Dermis microvascular lymphatic vessel endothelial cell (primary cell): ENCODE results near the gene PDPR. TPM values are rescaled to one million over a fixed set of nuclear protein-coding genes. Genes with fewer than 3 reads are reported as not detected.
A peak's percentile ranks its signal among the peaks of the same experiment; 100 is the strongest.
"Not testable (repeated sequence)": the region's sequence is repeated elsewhere in the genome, so short reads cannot be mapped to it uniquely, and the experiment has no call there.

Experiments
- DNase-seq, 2 donors: peaks; one replicate each; pipeline versions ENCODE4 v3.0.0 to v3.0.0-alpha.2; 2010; ENCODE audit warnings: low read depth in 2 of 2
- total RNA-seq: library from RNA; depleted of rRNA; stranded (reverse); fragments of >200 nt; gene quantifications from 2 replicates; pipeline ENCODE4 v1.2.1, GENCODE V29; 2014

Gene PDPR
- total RNA-seq: 17.2 and 38.2 TPM in 2 replicates

DNA sequence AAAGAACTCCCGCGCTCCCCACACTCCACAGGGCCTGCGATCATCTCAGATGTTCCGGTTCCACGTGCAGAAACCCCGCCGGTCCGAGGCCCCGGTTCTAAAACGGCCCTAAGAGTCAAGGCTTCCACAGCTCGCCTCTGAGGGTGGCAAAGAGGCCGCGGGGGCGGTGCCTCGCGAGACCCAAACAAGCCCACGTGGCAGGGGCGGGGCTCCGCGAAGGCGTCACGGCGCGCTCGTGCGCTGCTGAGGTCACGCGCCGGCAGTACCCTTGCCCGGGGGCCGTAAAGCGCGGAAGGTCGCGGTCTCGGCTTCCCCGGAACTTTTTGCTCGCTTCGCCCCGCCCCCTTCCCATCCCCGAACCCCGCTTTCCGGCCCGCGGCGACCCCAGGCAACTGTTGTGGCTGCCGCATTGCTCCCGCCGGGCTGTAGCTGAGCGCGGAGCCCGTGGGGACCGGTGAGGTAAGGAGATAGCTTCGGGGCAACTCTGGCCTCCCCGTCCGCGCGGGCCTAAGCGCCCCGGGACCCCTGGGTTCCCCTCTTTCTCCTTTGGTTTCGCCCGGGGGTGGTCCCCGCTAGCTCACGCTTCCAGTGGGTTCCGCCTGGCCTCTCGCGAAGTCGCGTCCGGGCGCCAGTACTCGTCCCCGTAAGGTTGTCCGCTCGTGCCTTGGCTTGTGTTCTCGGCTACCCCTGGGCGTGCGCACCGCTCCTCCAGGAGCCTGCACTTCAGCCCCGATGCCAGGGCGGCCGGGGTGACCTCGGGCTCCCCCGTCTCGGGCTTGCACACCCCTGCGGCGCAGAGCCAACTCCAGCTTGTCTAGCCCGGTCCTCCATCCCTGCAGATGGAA, at the start of gene PDPR:
Gene PDPR, plus strand, starts transcription at position 351 of the 845 bp plus-strand sequence. CDS start 6,161 bp downstream, outside the sequence.
- DNase-seq: peak; percentile 74 to 91

DNA sequence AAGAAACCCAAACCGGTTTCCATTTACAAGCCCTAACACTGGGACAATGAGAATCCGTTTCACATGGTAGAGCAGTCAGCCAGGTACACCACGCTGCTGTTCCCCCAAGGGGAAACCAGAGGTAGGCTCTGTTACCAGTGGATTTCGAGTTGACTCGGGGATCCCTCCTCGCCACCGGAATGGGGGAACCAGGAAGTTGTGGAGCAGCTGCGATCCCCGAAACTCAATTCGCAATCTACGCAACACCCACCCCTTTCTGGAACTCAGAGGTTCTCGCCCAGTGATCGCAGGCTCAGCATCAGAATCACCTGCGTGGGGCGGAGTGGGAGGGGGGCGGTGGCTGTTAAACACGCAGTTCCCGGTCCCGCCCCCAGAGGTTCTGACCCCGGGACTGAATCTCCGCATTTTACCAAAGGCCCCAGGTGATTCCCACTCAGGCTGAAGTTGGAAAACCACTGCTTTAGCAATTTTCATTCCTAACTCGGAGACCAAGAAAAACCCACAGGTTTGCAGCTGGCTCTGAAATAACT, 49.2 kb upstream of the PDPR start:
- DNase-seq: peak in 1 of 2 donors; percentile 47

DNA sequence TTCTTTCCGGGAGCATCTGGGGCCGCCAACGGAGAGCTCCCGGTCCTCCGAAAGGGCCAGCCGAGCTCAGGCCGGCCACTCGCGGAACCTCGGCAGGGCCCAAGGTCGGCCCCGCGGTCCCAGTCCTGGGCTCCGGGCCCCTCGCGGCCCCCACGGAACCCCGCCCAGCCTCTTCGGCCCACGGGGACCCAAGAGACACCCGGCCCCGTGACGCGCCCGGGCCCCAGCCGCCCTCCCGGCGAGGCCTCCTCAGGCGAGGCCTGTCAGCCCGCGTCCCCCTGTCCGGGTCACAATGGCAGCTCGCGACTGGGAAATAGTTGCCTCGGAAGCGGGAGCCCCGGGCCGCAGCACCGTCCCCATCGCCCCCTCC, 48.8 kb upstream of the PDPR start:
- DNase-seq: not testable (repeated sequence)

DNA sequence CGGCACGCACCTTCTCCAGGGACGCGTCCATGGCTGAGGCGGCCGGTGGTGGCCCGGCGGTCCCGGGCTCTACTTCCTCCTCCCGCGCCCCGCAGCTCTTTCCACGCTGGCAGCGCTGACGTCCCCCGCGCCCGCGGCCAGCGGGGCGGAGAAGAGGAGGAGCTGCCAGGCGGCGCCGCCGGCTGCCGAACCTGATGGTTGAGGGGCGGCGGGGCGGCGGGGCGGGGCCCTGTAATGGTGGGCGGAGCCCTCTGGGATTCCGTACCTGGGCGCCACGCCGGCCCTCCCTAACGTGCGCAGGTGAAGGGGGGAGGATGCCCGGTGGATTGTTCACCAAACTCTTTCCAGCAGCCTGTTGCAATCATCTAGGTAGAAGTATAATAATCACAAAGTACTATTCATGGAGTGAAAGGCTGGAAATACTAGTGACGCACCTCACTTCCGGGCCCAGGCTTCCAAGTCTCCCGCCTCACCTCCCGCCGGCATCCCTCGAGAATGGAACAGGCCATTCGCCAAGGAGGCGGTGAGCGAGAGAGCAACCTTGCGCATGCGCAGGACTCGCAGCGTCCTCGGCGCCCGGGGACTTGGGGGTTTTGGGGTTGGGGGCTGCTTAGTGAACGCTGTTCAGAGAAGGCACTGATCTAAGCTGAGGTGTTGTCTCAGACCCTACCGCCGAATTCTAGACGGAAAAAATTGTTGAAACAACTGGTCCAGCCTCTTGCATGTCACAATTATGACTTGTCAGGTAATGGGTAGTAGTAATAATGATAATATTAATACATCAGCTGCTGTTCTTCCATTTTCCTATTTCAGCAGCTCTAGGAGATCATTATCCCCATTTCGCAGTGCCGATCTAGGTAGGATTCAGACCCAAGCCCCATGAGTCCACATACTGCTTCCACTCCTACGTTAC, 48.1 kb upstream of the PDPR start:
- DNase-seq: peak; percentile 55 to 88

DNA sequence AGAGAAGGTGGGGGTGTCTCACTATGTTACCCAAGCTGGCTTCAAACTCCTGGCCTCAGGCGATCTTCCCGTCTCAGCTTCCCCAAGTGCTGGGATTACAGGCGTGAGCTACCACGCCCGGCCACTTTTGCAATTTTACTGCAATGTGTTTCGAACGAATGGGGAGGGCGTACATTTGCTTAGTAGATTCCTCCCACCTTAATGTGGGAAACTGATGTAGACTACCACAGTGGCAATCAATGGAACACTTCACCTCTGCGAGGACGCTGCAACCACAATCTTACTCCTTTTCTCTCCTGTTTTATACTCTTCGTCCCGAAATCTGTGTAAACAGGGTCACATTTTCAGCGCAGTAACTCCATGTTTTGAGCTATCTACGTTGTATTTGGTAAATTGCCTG, 47.4 kb upstream of the PDPR start:
- DNase-seq: not testable (repeated sequence)

DNA sequence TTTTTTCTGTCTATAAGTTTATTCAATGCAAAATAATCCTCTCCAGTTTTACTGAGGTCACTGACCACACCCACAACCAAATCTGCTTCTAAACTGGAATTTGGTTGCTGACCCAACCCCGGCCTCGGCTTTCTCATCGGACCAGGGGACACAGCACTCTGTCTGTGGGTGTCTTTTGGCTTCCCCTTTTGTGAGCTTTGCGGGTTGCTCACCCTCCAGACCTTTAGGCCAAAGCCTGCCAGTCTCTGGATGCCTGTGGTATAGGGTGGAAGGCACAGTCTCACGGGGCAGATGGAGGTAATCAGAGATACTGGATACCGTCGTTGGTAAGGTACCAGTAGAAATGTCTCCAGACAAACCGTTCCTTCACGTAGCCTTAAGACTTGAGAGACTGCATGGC, 35.1 kb upstream of the PDPR start:
- not testable (repeated sequence) for DNase-seq

DNA sequence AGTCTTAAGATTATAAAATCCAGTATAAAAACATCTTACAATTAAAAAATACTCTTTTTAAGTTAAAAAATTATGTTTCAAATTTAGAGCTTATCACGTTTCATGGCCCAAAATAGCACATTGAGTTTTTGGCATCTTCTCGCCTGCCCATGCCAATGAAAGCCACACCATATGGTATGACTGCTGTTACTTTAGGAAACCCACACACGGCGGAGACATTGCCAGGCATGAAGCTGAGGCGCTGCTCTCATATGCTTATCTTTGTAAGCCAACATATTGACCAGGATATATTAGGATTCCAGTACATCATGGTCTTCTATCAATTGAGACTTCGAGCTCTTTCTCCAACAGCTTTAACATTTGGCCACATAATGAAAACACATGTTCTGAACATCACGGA, 32.9 kb upstream of the PDPR start:
- not testable (repeated sequence) for DNase-seq

DNA sequence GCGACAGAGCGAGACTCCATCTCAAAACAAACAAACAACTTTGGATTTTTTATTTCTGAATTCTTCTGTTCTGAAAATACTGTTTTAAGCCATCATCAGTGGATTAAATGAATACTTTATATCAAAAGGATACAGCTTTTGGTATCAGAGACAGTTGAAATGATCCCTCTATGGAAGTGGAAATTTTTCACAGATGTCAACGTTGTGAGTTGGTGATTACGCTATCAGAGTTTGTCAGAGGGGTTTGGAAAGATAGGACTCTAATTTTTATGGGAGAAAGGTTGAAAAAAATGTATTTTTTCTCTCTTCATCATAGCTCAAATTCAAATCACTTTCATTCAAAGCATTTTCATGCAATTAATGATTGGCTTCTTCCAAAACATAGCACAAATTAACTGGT, 30.2 kb upstream of the PDPR start:
- DNase-seq: not testable (repeated sequence)

DNA sequence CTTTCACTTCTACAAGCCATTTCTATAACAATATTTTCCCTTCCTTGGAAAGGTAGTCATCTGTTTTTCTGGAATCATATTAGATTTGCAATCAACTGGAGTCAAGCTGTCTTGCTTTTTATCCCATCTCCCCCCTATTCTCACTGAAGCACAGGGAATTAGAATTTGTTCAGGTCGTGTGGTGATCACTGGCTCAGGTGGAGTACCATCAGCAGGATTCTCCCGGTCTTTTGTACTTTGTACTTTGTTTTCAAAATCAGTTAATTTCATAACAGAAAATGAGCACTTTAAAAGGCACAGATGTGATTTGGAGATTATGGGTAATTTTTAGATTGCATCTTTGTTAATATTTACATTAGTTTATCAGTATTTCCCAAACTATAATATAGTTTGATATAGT, 26.0 kb upstream of the PDPR start:
- not testable (repeated sequence) for DNase-seq

DNA sequence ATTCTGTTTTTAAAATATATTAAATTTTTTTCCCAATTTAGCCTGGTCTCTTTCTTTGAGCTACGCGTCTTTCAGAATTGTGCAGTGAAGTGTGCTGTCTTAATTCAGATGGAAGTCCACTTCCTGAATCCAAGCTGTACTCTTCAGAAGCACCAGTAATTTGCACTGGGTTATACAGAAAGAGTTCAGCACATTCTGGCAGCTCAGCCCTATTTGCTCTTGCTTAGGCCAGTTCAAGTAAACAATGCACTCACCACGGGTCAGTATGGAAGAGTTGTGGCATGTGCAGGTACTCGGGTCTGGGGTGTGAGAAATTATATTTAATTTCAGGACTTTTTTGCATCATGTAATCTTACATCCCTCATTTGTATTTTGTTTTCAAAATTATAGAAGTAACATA, 25.3 kb upstream of the PDPR start:
- not testable (repeated sequence) for DNase-seq

DNA sequence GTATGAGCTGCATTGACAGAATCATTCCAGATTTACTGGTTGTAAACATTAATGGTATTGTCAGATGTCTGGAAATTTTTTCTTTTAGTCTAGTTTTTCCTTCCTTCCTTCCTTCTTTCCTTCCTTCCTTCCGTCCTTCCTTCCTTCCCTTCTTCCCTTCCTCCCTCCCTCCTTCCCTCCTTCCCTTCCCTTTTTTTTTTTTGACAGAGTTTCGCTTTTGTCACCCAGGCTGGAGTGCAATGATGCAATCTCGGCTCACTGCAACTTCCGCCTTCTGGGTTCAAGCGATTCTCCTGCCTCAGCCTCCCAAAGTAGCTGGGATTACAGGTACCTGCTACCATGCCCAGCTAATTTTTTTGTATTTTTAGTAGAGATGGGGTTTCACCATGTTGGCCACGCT, 24.8 kb upstream of the PDPR start:
- DNase-seq: not testable (repeated sequence)

DNA sequence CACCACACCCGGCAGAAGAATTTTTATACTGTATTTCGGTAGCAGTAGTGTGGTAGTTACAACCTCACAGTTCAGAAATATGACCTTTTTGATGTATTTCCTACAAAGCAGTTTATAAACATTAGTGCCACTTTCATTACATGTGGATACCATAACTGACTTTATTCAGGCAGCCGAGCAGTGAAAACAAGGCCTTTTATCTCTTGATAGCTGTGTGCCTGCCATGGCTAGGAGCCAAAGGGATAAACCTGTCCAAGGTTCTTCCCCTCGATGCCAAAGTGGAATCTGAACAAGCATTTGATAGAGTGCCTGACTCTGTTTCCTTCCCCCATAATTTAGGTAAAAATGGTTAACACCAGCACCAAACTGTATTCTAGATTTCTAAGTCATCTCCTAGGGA, 23.0 kb upstream of the PDPR start:
- DNase-seq: peak; percentile 28 to 45

DNA sequence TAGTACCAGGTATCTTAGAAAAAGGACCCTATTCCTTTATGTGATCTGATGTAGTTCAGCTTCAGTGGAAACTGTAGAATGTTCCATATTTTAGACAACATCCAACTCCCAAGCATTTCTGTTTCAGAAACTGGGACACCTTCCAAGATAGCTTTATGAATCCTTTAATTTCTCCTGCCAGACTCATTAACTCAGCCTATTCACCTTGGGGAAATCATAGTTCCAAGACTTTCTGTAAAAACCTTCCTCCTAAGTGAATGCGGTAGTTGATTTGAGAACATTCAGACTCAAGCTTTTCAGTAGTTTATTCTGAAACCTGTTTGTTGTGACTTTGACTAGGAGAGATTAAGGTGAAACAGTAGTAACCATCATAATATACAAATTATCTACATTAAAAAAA, 20.0 kb upstream of the PDPR start:
- not testable (repeated sequence) for DNase-seq

DNA sequence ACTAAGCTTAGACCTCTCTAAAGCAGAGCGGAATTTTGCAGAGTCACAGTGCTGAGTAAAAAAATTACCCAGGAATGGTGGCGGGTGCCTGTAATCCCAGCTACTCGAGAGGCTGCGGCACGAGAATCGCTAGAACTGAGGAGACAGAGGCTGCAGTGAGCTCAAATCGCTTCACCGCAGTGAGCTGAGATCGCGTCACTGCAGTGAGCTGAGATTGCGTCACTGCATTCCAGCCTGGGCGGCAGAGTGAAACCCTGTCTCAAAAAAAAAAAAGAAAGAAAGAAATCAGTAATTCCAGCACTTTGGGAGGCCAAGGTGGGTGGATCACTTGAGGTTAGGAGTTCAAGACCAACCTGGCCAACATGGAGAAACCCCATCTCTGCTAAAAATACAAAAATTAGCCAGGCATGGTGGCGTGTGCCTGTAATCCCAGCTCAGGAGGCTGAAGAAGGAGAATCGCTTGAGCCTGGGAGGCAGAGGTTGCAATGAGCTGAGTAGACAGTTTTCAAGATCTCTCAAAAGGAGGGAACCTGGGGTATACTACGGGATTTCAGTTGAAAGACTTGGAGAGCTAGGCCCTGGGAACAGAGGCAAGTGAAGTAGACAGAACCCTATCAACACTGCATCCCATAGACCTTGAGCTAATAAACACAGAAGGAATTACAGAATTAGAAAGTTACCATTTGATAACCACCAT, 4.4 kb upstream of the PDPR start:
- not testable (repeated sequence) for DNase-seq

DNA sequence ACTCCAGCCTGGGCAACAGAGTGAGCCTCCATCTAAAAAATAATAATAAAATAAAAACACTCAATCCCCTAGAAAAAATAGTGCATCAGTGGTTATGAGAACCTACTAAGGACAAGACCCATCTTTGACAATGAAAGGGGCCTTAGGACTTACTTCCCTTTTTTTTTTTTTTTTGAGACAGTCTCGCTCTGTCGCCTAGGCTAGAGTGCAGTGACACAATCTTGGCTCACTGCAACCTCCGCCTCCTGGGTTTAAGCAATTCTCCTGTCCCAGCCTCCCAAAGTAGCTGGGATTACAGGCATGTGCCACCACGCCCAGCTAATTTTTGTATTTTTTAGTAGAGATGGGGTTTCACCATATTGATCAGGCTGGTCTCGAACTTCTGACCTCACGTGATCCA, 2.0 kb upstream of the PDPR start:
- not testable (repeated sequence) for DNase-seq

DNA sequence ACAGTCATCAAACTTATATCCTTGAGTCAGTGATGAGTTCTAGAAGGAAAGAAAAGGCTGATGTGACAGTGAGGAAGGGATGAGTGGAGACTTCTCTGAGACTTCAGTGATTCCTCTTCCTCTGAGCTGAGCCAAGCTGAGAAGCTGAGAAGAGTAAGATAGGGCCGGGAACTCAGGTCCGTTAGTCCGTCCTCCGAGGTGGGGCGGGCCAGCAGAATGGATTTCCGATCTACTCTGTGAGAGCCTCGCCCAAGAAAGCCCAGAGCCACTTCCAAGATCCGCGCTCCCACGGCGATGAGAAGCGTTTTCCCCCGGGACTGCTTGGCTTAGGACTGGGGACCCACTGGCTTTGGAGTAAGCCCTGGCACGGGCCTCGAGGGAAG, 542 bp upstream of the PDPR start:
- not testable (repeated sequence) for DNase-seq

DNA sequence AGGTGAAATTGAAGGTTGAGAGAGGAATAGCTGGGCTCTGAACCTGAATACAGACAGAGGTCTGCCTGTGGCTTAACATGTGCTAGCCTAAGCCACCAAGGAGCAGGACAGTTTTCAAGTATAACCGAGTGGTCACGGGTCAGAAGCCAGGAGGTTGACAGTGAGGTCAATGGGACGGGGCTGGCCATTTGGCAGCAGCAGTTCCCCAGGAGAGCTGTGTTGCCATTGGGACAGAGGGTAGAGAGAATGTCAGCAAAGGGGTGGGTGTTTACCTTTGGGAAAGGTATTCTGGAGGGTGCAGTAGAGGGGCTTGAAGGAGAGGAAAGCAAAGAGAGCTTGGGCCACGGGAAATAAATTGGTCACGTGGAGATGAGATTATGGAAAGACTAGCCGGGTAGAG, 4.2 kb downstream of the PDPR start:
- not testable (repeated sequence) for DNase-seq

DNA sequence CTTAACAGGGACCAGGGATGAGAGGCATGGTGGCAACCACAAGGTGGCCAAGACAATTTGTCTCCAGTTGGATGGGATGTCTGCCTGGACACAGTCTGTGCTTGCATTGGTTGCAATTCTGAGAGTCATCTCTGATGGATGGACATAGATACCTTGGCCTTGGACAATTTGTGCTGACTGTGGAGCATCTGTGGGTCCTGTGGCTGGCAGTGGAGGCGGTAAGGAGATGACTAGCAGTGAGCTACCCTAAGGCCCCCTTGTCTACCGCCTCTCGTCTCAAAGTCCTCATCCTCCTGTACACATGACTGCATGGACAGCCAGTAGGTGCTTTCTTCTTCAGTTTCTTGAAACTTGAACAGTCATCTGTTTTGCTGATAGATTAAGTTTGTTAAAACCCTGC, 4.6 kb downstream of the PDPR start:
- not testable (repeated sequence) for DNase-seq

DNA sequence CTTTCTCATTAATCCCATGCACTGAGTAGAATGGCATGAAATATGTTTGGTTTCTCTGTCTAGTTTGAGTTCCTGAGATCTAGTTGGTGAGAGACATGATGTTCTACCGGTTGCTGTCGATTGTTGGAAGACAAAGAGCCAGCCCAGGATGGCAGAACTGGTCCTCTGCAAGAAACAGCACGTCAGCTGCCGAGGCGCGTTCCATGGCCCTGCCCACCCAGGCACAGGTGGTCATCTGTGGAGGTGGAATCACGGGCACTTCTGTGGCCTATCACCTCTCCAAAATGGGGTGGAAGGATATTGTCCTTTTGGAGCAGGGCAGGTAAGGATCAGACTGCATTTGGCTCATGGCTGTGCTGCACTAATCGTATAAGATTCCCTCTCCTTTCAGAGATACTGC, 6.3 kb downstream of the PDPR start:
- not testable (repeated sequence) for DNase-seq

DNA sequence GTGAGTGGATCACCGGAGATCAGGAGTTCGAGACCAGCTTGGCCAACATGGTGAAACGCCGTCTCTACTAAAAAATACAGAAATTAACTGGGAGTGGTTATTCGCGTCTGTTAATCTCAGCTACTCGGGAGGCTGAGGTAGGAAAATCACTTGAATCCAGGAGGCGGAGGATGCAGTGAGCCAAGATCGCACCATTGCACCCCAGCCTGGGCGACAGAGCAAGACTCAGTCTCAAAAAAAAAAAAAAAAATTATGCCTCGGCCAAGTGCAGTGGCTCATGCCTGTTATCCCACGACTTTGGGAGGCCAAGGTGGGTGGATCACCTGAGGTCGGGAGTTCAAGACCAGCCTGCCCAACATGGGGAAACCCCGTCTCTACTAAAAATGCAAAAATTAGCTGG, 9.7 kb downstream of the PDPR start:
- DNase-seq: not testable (repeated sequence)

DNA sequence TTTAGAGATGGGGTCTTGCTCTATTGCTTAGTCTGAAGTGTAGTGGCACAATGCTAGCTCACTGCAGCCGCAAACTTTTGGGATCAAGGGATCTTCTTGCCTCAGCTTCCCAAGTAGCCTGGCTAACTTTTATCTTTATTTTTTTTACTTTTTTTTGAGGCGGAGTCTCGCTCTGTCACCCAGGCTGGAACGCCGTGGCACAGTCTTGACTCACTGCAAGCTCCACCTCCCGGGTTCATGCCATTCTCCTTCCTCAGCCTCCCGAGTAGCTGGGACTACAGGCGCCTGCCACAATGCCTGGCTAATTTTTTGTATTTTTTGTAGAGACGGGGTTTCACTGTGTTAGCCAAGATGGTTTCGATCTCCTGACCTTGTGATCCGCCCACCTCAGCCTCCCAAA, 12.1 kb downstream of the PDPR start:
- DNase-seq: not testable (repeated sequence)
